GM12874 (cell line): Measurements from ENCODE around the gene TNS1.

Experiments
- CTCF ChIP-seq: IDR thresholded peaks from 2 replicates; pipeline ENCODE4 v1.5.1; 2011; ENCODE audit warnings: low read depth, mild to moderate bottlenecking, control low read depth, low read length, moderate library complexity; ENCODE audit not compliant: insufficient read depth

The TNS1 gene

GRCh38 chr2:217752714-217753459 lies 249.9 kb downstream of the TNS1 start:
- TF ChIP-seq CTCF, result no peak

GRCh38 chr2:217751952-217752351 lies 250.8 kb downstream of the TNS1 start:
- no peak for TF ChIP-seq CTCF

GRCh38 chr2:217751192-217751591 lies 251.6 kb downstream of the TNS1 start:
- no peak for TF ChIP-seq CTCF
